Activated CD4-positive, alpha-beta T cell treated with anti-CD3 and anti-CD28 coated beads, Interleukin-2, amount 50 U/mL, for 16 hours (primary cell): ENCODE results near the gene DNAH8.
A peak's percentile ranks its signal among the peaks of the same experiment; 100 is the strongest.
"Not testable (repeated sequence)": the region's sequence is repeated elsewhere in the genome, so short reads cannot be mapped to it uniquely, and the experiment has no call there.

Experiments used
- DNase-seq: peaks from one replicate; pipeline ENCODE4 v3.0.0-alpha.2; 2020

Gene DNAH8

DNA sequence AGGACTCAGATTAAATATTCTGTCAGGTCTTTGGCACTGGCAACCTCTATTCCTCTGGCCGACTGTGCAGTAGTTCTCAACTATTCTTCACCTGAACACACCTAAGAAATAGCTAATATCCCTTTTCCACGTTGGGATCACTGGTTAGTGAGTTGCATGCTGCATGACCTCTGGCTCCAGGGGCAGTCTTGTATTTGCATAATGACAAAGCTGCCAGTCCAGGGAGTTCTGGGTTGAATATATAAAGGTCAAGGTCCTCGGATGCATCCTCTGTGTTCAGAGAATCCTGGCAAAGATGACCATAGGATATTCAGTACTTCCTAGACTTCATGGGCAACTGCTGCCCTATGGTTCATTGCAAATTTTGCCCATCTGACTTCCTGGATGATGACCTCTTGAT, 131.2 kb downstream of the DNAH8 start:
- DNase-seq = no peak

DNA sequence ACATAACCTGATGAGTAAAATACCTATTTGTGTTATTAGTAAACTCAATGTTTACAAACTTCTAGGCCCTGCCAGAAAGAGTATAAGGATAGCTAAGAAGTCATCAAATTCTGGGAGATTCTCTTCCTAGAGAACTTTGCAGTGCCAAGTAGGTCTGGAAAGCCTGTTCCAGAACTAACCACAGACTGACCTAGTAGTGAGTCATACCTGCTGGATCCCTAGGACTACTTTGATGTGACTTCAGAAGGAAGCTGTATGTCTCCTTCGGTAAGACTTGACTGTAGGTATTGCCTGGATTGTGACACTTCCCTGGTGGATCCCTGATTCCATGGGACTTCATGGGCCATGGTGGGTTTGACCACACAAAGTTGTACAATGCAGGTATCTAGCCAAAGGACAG, 131.7 kb downstream of the DNAH8 start:
- no peak for DNase-seq

DNA sequence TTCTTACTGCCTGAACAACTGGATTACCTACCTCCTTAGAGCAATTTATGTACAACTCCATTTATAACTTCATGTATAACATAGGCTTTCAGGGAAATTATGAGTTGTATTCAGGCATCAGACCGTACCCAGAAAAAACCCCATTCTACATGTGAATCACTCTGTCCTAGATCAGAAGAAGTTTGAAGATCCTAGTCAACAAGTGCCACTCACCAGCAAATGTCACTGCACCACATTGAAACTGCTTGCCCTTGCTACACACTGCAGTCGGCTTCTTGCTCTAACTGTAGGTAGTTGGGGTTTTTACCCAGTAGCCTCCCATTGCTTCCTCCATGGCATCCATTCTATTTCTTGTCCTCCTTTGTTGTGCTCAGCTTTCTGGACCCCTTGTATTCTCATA, 132.4 kb downstream of the DNAH8 start:
- DNase-seq = no peak

DNA sequence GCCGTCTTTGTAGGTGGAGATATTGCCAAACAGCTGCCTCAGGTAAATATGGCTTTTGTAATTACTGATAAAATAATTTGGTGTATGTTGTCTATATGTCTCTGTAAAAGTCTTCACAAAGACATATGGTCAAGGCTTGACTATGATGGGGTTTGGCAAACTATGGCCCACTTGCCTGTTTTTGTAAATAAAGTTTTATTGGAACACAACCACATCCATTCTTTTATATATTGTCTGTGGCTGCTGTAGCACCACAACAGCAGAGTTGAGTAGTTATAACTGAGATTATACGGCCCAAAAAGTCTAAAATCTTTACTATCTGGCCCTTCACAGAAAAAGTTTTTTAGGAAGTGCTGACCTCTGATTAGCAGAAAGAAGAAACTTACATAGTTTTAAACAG, 133.6 kb downstream of the DNAH8 start:
- no peak for DNase-seq

DNA sequence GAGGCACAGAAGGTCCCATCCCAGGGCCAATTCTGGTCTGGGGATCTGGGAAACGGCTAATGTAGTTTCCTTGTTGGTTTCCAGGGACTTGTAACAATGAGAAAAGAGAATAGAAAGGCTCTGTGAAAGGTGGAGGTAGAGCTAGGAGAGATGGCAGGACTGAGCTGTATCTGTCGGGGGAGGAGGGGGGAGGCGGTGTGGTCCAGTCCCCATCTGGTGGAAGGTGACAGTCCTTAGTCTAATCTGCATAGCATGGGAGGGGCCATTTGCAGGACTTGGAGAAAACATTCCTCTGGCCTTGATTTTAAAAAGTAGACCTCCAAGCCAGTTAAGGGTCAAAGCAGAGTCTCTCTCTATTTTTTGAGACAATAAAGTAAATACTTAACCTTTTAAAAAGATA, 137.1 kb downstream of the DNAH8 start:
- no peak for DNase-seq

DNA sequence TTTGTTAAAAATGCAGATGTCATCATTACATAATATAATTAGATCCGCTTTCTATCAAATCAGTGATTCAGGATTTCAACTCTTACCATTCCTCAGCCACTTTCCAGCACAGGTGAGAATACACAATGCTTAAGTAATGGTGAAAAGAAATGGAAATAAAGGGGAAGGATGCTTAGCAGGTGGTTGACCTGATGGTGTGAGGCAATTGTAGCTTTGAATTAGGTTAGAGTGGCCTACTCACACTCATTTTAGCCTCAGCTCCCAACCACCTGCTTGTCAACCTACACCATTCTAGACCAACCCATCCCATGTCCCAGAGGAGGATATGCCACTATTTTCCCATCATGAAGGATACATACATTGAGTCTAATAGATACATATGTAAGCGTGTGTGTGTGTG, 138.1 kb downstream of the DNAH8 start:
- DNase-seq = no peak

DNA sequence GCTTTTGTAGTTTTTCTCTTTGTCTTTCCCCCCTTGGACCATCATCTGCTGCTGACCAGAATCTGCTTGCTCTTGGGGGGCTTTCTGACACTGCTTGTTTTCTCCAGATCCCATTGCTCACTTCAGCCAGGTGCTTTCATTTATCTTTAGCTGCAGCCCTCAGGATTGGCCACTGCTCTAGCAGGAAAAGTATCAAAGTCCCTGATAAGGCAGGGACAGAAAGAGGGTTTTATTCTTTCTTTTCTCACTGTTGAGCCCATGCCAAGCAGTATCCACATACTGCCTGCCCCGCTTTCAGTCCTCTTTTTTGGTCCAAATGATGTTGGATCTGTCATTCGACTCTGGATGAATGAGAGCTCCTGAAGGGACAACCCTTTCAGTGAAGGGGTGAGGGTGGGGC, 141.4 kb downstream of the DNAH8 start:
- no peak for DNase-seq

DNA sequence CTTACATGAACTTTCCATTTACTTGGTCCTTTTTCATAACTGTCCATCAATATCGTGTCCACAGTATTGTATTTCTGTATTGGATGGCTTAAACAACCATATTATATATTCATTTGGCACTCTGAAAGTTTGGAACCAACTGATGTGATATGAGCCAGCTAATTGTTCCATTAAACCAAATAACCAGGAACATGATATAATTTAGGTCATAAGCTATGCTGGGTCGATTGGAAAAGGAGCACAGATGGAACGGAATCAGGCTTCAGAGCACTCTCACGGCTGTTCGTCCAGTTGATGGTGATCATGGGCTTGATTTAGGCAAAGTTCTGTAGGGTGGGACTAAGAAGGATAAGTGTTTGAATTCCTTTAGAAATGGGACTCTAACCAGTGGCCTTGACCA, 142.7 kb downstream of the DNAH8 start:
- DNase-seq = no peak

DNA sequence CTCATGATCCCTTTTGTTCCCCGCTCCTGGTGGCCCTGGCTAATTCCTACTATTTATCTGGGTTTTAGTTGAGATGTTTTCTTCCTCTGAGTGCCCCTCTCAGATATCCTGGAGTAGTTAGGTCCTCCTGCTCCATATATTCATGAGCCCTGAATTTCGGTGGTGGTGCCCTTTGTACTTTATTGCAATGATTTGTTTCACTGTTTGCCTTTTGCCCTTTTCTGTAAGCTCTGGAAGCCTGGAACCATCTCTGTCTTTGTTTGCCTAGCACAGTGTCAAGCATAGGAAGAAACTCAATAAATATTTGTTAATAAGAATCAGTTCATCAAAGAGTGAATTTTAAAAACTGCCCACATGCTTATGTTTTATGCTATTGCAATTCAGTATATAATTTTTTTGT, 144.9 kb downstream of the DNAH8 start:
- no peak for DNase-seq

DNA sequence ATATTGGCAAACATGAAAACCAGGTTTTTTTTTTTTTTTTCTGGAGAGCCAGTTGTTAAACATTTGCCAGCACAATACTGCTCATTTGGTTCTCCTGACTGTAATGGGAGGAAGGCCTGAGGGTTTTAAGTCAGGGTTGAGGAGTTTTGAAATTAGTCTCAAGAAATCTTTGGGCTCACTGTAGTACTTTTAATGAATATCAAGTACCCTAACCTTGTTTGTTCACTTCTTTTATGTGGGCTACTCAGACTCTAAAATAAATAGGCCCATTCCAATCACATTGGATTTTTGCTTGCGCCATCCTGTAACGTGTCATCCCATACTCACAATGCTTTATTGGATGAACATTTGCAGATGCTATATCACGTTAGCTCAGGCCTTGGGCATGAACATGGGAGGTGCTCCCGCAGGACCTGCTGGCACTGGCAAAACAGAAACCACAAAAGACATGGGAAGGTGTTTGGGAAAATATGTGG, 146.9 kb downstream of the DNAH8 start:
- no peak for DNase-seq

DNA sequence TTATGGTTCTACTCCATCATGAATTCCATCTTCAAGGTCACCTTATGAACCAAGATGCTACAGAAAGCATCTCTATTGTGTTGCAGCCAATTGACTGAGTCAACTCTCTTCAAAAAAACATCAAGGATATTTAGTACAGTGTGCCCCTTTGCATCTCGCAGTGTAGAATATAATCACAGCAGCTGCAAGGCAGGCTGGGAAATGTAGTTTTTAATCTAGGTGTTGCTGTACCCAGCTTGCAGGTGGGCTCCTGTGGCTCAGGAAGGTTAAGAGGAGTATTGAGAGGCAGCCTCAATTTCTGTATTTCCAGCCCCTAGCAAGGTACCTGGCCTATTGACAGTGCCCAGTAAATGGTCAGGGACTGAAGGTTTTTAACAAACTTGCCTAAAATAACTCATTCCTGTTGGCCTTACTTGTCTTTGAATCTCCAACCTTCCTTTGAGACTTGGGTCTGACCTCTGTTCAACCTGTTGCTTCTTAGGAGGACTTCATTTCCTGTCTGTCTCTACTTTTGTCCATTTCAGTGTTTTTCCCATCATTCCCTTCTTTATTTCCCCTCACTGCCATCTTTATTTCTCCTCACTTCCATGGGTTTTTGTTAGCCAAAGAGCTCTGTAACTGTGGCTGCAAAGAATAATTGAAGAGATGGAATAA, 150.5 kb downstream of the DNAH8 start:
- no peak for DNase-seq

DNA sequence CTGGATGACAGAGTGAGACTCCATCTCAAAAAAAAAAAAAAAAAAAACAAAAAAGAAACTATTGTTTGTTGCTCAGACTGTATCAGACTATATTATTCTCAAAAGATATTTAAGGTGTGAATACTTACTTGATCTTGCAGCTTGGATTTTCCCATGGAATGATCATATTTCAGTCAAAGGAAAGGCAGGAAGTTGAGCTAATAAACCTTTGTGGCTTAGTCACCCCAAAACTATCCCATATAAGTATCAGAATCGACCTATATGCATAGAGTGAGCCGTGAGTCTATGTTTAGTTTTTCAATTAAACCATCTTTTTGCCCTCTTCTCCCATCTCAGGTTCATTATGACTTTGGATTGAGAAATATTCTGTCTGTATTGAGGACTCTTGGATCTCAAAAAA, 152.6 kb downstream of the DNAH8 start:
- no peak for DNase-seq

DNA sequence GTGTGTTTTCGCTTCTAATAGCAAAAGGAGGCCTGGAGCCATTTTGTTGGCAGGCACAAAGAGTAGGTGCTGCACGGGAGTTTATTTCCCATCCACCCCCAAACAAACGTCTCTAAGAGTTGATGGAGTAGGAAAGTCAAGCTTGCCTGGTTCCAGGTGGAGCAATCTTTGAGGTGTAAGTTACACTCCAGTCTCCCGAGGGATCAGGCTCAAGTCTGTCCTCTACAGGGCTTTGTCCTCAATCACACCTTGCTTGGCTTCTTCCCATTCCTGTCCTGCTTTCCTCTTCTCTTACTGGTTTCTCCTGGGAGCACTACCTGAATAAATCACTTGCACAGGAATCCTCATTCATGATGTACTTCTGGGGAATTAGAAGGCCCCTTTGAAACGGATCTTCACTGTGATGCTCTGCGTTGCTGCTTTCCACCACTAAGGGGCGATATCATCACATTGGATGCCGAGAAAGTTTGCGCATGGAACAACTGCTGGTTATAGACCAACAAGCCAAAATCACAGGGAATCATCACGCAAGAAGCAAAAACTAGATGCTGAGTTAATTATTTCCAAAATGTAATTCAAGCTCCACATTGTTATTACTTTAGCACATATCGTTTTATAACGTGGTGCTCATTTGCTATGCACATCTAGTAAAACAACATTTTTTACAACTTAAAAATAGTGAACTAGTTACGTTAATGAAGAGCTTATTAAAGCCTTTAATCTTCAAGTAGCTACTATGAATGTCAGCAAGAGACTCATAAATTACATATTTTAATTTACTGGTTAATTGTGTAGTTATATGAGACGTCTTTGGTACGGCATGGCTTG, 156.8 kb downstream of the DNAH8 start:
- DNase-seq = peak; percentile 58

DNA sequence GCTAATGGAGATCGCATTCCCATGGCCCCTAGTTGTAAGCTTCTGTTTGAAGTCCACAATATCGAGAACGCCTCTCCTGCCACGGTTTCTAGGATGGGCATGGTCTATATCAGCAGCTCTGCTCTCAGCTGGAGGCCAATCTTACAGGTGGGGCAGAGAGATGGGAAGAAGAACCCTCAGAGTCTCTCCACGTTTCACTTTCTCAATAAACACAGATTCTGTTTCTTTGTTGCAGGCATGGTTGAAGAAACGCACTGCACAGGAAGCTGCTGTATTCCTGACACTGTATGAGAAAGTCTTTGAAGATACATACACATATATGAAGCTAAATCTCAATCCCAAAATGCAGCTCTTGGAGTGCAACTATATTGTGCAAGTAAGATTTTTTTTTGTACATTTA, 157.9 kb downstream of the DNAH8 start:
- no peak for DNase-seq

DNA sequence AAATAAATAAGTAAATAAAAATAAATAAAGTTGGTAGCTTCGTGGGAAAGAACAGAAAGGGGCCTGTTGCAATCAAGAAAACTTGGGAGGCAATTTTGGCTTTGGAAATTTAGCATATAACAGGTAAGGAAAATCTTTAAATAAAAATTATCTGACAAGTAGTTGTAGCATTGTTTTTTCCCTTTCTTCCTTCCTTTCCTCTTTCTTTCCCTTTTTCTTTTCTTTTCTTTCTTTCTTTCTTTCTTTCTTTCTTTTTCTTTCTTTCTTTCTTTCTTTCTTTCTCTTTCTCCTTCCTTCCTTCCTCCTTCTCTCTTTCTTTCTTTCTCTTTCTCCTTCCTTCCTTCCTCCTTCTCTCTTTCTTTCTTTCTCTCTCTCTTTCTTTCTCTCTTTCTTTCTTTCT, 158.7 kb downstream of the DNAH8 start:
- not testable (repeated sequence) for DNase-seq

DNA sequence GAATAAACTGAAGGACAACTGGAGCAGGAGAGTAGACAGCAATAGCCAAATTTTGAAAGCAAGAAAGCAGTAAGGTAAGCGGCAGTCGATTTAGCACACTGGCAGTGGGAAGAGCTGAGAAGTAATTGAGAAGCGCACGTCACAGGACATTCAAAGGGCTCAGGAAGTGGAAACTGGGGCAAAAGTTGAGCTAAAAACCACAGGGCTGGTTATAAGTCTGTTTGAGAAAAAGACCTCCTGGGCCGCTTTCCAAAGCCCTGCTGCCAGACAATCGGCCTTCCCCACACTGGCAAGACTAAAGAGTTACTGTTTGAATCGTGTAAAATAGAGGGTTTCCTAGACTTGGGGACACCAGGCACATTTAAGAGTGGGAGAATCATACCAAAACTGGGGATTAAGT, 161.4 kb downstream of the DNAH8 start:
- peak; percentile 36 for DNase-seq

DNA sequence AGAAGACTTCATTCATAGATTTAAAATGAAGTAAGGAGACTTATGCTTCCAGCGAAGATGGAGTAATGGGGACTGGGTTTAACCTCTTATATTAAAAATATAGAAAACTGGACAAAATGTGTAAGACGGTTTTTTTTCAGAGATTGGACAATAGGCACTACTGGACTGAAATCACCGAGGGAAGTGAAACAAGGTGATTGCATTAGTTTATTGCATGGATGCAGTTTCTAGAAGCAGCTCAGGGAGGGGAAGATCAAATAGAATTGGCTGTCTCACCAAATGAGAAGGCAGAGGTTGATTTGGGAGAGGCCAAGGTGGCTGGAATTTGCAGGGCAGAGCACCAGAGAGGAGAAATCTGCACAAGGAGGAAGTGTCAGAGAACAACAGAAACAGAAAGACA, 162.6 kb downstream of the DNAH8 start:
- DNase-seq = no peak

DNA sequence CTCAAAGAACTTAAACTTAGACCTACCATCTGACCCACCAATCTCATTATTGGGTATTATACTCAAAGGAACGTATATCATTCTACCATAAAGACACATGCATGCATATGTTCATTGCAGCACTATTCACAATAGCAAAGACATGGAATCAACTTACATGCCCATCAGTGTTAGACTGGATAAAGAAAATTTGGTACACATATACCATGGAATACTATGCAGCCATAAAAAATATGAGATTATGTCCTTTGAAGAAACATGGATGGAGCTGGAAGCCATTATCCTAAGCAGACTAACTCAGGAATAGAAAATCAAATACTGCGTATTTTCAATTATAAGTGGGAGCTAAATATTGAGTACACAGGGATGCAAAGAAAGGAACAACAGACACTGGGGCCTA, 167.0 kb downstream of the DNAH8 start:
- no peak for DNase-seq

DNA sequence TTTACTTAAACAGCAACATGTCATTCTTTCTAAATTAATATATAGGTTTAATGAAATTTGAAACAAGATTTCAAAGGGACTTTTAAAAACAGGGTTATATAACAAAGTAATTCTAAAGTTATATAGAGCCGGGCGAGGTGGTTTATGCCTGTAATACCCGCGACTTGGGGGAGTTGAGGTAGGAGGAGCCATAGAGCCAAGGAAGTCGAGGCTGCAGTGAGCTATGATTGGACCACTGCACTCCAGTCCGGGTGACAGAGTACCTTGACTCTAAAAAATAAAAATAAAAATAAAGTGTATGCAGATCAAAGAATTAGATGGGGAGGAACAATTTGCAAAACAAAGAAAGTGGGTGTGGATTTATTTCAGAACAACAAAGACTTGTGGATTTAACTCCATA, 182.4 kb downstream of the DNAH8 start:
- DNase-seq = no peak

DNA sequence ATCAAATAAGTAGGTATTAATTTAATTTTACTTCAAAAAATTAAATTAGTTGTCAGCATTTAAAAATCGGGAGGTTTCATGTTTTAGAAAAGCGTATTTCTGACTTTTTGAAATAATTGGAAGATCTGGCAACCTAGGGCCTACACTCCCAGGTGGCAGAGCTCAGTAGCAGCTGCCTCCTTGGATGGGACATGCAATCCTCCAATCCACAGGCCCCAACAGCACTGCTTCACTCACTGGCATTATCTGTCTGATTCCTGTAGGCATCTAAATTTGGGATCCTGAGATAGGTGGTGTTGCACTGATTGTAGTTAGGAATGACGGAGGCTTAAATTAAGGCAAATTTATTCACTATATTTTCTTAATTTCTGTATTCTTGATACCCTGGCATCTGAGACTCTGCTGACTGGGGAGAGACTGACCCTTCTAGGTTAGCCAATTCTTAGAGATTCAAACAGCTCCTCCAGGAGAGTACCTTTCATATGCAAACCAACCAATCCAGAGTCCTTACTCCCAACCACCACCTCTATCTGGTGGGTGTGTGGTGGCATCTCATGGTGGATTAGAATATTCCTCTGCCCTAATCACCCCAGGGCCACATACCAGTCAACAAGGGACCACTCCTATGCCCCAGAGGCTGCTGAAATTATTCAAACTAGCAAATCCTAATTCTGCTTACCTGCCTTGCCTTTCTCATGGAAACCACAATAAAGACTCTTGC, 186.9 kb downstream of the DNAH8 start:
- no peak for DNase-seq

DNA sequence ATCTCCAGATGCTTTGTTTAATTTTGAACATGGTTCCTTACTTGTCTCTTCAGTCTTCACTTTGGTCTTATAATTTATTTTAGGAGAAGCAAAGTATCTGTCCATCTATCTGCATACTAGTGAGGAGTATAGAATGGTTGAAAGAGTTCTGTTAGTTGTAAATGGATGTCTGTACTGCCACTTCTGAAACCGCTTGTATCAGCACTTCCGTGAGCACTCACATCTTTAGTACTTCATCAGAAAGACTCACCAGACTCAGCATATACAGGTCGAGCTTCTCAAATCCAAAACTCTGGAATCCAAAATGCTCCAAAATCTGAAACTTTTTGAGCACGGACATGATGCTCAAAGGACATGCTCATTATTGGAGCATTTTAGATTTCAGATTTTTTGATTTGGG, 191.5 kb downstream of the DNAH8 start:
- DNase-seq = no peak

DNA sequence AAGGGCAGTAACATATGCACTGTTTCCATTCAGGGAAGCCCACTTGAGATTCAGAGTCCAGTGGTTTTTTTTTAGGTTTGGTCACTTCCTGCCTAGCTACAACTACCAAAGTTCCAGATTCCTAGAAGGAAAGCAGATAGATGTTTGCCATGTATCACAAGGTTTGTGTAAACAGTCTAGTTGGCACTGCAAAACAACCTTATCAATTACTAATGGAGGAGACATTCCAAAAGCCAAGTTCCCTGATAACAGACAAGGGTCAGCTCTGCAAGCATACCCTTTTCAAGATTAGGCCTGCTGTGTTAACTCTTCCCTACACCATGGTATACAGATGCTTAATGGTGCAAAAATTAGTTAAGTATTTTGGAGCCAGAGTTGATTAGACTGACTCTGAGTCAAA, 192.2 kb downstream of the DNAH8 start:
- DNase-seq = no peak

DNA sequence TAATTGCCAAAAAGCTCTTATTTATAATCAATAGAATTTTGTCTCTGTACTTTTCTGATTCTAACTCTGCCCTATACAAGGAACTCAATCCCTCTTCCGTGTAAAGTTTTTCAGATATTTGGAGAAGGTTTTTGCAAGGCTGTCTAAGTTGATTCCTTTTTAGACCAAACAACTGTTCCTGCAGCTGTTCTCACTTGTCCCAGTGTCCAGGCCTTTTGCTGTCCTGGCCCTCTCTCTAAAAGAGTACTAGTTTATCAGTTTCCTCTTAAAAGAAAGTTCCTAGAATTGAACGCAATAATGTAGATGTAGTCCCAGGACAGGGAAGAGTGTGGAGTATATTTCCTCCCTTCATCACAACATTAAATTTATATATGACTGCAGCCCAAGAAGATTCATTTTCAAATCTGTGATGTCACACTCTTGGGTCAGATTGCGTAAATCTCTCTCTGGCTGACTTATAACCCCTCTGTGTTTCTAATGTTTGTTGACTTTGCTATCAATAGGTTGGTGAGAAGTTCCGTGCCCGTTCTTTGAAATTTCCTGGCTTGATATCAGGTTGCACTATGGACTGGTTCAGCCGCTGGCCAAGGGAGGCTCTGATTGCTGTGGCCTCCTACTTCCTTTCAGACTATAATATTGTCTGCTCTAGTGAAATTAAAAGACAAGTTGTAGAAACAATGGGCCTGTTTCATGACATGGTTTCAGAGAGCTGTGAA, 194.1 kb downstream of the DNAH8 start:
- DNase-seq = no peak
